GM20000 (cell line): ENCODE measurements around the gene CDK13.
A peak's percentile ranks its signal among the peaks of the same experiment; 100 is the strongest.

ENCODE experiments used
- DNase-seq: peaks from one replicate; pipeline ENCODE4 v3.0.0; 2012; ENCODE audit warnings: low spot score
- CTCF ChIP-seq: IDR thresholded peaks from 2 replicates; pipeline ENCODE4 v1.5.1; 2012; ENCODE audit warnings: mild to moderate bottlenecking, control low read depth; ENCODE audit errors: extremely low read depth, missing control alignments

CDK13 gene

DNA sequence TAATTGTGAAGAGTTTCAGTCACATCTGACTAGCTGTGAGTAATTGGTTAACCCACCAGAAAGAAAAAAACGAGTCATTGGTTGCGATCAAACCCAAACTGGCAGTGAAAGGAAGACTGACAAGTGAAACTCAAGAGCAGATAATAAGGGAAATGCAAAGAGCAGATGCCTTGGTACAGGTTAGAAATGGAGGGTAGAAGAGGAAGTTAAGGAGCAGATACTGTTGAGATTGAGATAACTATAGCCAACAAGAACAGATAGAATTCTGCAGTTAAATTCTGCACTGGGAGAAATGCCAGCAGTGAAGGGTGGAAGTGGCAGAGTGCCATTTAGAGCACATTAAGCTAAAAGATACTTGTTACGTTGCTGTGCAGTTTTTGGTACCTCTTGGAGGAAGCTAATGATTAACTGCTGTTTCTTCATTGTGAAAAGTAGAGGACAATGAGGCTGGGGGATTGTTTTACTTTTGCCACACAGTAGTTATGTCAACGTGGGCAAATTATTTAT, 65.8 kb downstream of the CDK13 start:
- TF ChIP-seq CTCF = no peak
- DNase-seq = peak; percentile 54

DNA sequence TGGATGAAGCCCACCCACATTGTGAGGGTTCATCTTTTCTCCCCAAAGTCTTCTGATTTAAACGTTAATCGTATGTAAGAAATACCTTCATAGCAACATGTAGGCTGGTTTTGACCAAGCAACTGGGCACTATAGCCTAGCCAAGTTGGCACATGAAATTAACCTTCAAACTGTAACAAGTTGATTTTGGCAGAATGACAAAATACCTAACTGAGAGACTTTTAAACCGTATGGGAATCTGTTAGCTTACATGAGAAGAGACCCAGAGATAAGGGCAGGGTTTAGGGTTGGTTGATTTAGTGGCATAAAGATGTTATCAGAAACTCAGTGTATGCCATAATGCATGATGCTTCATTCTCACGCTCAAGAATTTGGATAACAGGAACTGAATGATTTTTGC, 69.5 kb downstream of the CDK13 start:
- no peak for TF ChIP-seq CTCF
- DNase-seq = no peak

DNA sequence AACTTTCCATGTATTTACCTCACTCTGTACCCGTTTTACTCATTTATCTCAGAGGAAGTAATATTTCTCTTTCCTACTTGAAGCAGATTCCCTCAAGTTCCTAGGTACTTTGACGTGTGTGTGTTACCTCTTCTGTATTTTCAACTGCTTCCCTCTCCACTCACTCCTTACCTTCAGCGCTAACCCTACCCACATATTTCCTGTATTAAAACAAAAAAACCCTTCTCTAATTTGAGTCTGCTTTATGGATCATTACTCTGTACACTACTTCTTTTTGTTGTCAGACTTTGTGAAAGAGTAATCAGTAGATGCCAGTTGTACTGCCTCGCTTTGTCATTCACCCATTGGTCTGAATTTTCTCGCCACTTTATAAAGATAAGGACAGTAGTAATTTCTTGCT, 74.0 kb downstream of the CDK13 start:
- DNase-seq = no peak
- TF ChIP-seq CTCF = no peak

DNA sequence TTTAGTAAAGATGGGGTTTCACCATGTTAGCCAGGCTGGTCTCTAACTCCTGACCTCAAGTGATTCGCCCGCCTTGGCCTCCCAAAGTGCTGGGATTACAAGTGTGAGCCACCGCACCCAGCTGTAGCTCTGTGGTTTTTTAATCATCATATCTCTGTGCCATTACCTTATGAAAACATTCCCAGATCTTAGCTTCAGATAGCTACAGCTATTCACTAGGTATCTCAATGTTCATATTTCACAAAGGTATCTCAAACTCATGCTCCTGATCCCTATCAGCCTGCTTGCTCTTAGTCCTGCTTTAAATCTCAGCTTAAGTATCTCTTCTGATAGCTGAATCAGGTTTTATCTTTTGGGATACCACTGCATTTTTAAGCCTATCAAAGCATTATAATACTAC, 74.8 kb downstream of the CDK13 start:
- TF ChIP-seq CTCF = no peak
- no peak for DNase-seq

- no peak for DNase-seq
Observed at GRCh38 chr7:40027545-40027944, 77.5 kb downstream of the CDK13 start.

GRCh38 chr7:40033826-40034225, 83.8 kb downstream of the CDK13 start:
- DNase-seq = no peak
- no peak for TF ChIP-seq CTCF

More at GRCh38 chr7:40027545-40027944, 77.5 kb downstream of the CDK13 start:
- TF ChIP-seq CTCF = no peak

GRCh38 chr7:40041456-40041855, 91.4 kb downstream of the CDK13 start:
- no peak for DNase-seq
- no peak for TF ChIP-seq CTCF

- TF ChIP-seq CTCF = no peak
- DNase-seq = no peak
Observed at GRCh38 chr7:40043164-40043563, 93.1 kb downstream of the CDK13 start.
